BJ (cell line): ENCODE data around the gene JAKMIP1. TPM values are rescaled to one million over a fixed set of nuclear protein-coding genes. Genes with fewer than 3 reads are reported as not detected.

Experiments used
- CTCF ChIA-PET: fragments of 350-600 bp; formaldehyde crosslinking; extraction: SDS; loops from one replicate; lab custom pipeline; 2021; ENCODE audit warnings: antibody characterized with exemption, inconsistent platforms; lab: Yijun Ruan, JAX
- POLR2A ChIA-PET: fragments of 300-600 bp; sonication (Branson Sonifier 250); formaldehyde crosslinking; extraction: SDS; loops from one replicate; lab custom pipeline; 2021; ENCODE audit warnings: antibody characterized with exemption; lab: Charles Lee
- DNase-seq: peaks from one replicate; pipeline ENCODE4 v3.0.0-alpha.2; 2011; ENCODE audit warnings: low read depth
- H3K27me3 ChIP-seq: 2 replicates; pipeline ENCODE4 v1.6.0; 2011; ENCODE audit warnings: low read length; ENCODE audit not compliant: control insufficient read depth, insufficient read depth
- H3K36me3 ChIP-seq: 2 replicates; pipeline ENCODE4 v1.5.1; 2011; ENCODE audit warnings: low read length; ENCODE audit not compliant: control insufficient read depth, insufficient read depth
- H3K4me3 ChIP-seq: 2 replicates; pipeline ENCODE4 v1.5.1; 2011; ENCODE audit warnings: low read depth, mild to moderate bottlenecking, control low read depth, low read length
- polyA plus RNA-seq: library from polyadenylated mRNA; depleted of rRNA; stranded (reverse); fragments of >200 nt; gene quantifications from 2 replicates; pipeline ENCODE4 v1.2.3, GENCODE V29; 2011
- TF ChIP-seq, protein P1 (sequence below): IDR thresholded peaks from 2 replicates; pipeline ENCODE4 v1.5.1; 2011; ENCODE audit warnings: low read depth, mild to moderate bottlenecking, control low read depth, inconsistent platforms, low read length, moderate library complexity; ENCODE audit not compliant: insufficient read depth

Gene JAKMIP1
- polyA plus RNA-seq, 1 experiment: not detected

DNA sequence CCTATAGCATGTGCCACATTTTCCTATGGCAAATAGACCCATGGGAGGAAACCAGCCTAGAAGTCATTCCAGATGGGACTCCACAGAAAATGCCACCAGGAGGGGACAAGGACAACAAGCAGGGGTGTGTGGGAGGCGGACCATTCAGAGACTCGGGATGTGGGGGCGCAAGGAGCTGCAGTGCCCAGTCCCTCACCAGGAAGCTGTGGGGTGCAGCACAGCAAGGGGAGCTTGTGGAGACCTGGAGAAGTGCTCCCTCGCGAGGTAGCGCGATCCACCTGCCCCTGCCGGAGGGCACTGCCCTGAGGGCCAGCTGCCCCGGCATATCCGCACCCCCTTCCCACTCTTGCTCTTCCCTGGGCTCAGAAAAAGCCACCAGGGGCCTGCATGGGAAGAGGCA, 136.7 kb downstream of the JAKMIP1 start:
- CTCF ChIA-PET: no interaction called here
- Histone ChIP-seq H3K27me3 (no peaks in the 10 kb centered on the region), H3K36me3 (no peaks in the 10 kb centered on the region), H3K4me3 (no peak overlapping the region)
- TF ChIP-seq, protein P1, sequence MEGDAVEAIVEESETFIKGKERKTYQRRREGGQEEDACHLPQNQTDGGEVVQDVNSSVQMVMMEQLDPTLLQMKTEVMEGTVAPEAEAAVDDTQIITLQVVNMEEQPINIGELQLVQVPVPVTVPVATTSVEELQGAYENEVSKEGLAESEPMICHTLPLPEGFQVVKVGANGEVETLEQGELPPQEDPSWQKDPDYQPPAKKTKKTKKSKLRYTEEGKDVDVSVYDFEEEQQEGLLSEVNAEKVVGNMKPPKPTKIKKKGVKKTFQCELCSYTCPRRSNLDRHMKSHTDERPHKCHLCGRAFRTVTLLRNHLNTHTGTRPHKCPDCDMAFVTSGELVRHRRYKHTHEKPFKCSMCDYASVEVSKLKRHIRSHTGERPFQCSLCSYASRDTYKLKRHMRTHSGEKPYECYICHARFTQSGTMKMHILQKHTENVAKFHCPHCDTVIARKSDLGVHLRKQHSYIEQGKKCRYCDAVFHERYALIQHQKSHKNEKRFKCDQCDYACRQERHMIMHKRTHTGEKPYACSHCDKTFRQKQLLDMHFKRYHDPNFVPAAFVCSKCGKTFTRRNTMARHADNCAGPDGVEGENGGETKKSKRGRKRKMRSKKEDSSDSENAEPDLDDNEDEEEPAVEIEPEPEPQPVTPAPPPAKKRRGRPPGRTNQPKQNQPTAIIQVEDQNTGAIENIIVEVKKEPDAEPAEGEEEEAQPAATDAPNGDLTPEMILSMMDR: no peak
- no peak for DNase-seq
- POLR2A ChIA-PET: no interaction called here

DNA sequence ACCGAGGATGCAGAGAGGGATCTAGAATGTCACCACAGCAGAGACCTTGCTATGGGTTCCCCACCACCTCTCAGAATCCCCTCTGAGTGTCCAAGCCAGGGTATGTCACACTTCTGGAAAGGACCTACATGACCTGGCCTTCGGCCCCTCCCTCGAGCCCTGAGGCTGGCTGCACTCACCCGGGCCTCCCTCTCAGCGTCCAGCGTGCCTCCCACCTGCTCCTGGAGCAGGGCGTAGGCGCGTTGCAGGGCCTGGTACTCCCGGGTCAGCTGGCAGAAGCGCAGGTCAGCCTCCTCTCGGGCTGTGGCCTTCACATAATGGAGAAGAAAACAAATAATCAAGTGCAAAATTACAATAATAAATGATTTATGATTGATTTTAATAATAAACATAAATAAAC, 138.2 kb downstream of the JAKMIP1 start:
- CTCF ChIA-PET: no interaction called here
- no peaks in the 10 kb centered on the region for H3K27me3 ChIP-seq
- DNase-seq: no peak
- no peak overlapping the region for H3K4me3 ChIP-seq
- no peaks in the 10 kb centered on the region for H3K36me3 ChIP-seq
- POLR2A ChIA-PET: no interaction called here
- TF ChIP-seq, protein P1: no peak

DNA sequence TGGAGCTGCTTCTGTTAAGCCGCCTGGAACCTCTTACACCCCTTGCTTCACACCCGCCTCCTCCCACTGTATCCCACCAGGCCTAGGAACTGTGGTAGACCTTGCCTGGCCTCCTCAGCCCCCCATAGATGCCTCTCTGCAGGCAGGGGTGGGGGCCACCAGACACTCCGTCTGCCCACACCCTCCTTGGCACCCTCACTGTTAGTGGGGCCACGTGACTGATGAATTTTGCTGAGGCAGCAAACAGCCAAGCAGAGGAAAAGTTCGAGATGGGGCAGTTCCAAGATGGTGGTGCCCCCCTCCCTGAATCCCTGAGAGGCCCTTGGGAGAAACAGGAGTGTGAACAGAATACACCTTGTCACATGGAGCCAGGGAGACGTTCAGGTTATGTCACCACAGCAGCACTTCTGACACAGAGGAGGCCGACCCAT, 141.0 kb downstream of the JAKMIP1 start:
- Histone ChIP-seq H3K27me3 (no peaks in the 10 kb centered on the region), H3K4me3 (no peak overlapping the region), H3K36me3 (no peaks in the 10 kb centered on the region)
- CTCF ChIA-PET: no interaction called here
- TF ChIP-seq, protein P1: no peak
- POLR2A ChIA-PET: no interaction called here
- no peak for DNase-seq

DNA sequence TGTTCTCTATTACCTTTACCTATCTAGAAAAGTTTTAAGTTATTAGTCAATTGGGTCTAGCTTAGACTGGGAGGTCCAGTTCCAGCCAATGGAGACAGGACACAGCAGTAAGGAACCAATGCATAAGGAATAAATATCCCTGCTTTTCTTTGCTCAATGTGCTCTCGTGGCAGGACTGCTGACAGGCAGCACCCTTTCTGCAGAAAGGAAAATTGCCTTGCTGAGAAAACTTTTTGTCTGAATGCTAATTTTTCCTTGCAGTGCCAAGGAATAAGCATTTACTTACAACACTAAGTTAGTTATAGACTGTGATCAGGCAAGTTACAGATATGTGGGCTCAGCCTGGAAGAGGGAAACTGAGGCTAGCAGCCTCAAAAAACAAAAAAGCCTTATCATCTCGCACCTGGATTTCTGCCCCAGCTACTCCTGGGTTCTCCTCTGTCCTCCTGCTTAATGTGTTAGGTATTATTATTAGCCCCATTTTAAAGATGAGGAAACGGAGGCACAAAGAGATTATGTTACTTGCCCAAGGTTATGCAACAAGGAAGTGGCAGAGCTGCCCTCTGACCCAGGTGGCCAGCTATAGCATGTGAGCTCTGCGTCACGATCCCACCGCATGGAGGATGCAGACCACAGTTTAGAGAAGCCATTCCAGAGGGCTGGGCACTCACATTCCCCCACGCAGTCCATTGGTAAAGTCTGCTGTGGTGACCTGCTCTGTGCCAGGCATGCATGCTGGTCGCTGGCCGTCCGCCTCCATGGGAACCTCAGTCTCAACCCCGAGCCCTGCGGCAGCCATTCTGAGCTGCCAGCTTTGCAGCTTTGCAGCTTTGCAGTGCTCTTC, 141.6 kb downstream of the JAKMIP1 start:
- DNase-seq: no peak
- POLR2A ChIA-PET: no interaction called here
- H3K27me3 ChIP-seq: no peaks in the 10 kb centered on the region
- H3K4me3 ChIP-seq: no peak overlapping the region
- no peaks in the 10 kb centered on the region for H3K36me3 ChIP-seq
- TF ChIP-seq, protein P1: no peak
- CTCF ChIA-PET: no interaction called here

GRCh38 chr4:6056976-6057766, 143.2 kb downstream of the JAKMIP1 start:
- POLR2A ChIA-PET: no interaction called here
- TF ChIP-seq, protein P1: no peak
- no peaks in the 10 kb centered on the region for H3K36me3 ChIP-seq
- H3K4me3 ChIP-seq: no peak overlapping the region
- no peaks in the 10 kb centered on the region for H3K27me3 ChIP-seq
- no peak for DNase-seq
- CTCF ChIA-PET: no interaction called here
